ENCODE measurements around the gene GNAO1. TPM values are rescaled to one million over a fixed set of nuclear protein-coding genes. Genes with fewer than 3 reads are reported as not detected.

Gene GNAO1
- total and polyA plus RNA-seq, 9 of the 15 experiments (the other 6 are each of a cell fraction or from before 2014, with no cell fraction given), result 0.07 to 0.42 (median 0.08) TPM; not detected in 5

DNA sequence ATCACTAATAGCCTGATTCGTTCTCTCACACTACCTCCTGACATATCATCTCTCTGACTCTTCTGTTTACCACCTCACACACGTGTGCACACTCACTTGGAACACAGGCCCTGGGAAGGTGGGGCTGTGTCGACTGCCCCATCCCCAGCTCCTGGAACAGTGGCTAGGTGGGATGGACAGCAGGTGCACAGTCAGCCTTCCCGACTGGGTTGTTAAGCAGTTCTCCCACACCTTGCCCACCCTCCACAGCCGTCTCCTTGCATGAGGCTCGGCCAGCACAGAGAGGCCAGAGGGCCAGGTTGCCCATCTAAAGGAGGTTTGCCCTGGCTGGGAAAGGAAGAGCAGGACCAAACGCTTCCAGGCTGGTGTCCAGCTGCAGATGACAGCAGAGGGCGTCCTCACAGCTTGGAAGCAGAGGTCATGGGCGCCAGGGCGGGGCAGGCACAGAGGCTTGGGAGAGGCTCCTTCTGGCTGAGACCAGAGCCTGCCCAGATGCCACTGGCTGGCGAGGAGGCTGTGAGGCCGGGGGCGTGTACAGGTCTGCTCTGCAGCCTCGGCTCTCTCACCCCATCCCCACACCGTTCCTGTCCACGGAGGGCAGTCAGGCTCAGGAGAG lies 141.3 kb downstream of the GNAO1 start (continued):
- no peak for TF ChIP-seq HOMEZ (CRISPR knock-in tag; IDR thresholded peaks at IDR 0.05)
- TF ChIP-seq STAG1 (CRISPR knock-in tag; IDR thresholded peaks at IDR 0.05; ENCODE audit: borderline replicate concordance), result peak; percentile 71; the same call in 1 of the 2 replicates
- TF ChIP-seq CTCF (IDR thresholded peaks at IDR 0.05 in 2 of 3, conservative IDR thresholded peaks at IDR 0.05 in 1 of 3; ENCODE audit: insufficient read depth in 2 of 3, low read depth in 1 of 3, low read length in 3 of 3), result peak; percentile 79 to 84 (median 81)
- 0 out of 2 replicates have a peak, but pooled peaks have one; percentile 34 for TF ChIP-seq XRCC5 (IDR thresholded peaks at IDR 0.05; ENCODE audit: low read depth, low read length)
- no peak for TF ChIP-seq HIVEP1 (CRISPR knock-in tag; IDR thresholded peaks at IDR 0.05)
- no peak for TF ChIP-seq MBD2 (IDR thresholded peaks at IDR 0.05; ENCODE audit: borderline replicate concordance, low read depth)
- TF ChIP-seq NR2F6 (CRISPR knock-in tag; IDR thresholded peaks at IDR 0.05), result no peak
- no peak for TF ChIP-seq MITF (IDR thresholded peaks at IDR 0.05)
- TF ChIP-seq, protein P1, sequence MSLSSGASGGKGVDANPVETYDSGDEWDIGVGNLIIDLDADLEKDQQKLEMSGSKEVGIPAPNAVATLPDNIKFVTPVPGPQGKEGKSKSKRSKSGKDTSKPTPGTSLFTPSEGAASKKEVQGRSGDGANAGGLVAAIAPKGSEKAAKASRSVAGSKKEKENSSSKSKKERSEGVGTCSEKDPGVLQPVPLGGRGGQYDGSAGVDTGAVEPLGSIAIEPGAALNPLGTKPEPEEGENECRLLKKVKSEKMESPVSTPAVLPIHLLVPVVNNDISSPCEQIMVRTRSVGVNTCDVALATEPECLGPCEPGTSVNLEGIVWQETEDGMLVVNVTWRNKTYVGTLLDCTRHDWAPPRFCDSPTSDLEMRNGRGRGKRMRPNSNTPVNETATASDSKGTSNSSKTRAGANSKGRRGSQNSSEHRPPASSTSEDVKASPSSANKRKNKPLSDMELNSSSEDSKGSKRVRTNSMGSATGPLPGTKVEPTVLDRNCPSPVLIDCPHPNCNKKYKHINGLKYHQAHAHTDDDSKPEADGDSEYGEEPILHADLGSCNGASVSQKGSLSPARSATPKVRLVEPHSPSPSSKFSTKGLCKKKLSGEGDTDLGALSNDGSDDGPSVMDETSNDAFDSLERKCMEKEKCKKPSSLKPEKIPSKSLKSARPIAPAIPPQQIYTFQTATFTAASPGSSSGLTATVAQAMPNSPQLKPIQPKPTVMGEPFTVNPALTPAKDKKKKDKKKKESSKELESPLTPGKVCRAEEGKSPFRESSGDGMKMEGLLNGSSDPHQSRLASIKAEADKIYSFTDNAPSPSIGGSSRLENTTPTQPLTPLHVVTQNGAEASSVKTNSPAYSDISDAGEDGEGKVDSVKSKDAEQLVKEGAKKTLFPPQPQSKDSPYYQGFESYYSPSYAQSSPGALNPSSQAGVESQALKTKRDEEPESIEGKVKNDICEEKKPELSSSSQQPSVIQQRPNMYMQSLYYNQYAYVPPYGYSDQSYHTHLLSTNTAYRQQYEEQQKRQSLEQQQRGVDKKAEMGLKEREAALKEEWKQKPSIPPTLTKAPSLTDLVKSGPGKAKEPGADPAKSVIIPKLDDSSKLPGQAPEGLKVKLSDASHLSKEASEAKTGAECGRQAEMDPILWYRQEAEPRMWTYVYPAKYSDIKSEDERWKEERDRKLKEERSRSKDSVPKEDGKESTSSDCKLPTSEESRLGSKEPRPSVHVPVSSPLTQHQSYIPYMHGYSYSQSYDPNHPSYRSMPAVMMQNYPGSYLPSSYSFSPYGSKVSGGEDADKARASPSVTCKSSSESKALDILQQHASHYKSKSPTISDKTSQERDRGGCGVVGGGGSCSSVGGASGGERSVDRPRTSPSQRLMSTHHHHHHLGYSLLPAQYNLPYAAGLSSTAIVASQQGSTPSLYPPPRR (CRISPR knock-in tag; IDR thresholded peaks at IDR 0.05; ENCODE audit: borderline replicate concordance), result no peak
- TF ChIP-seq ZFX (CRISPR knock-in tag; IDR thresholded peaks at IDR 0.05), result no peak
- TF ChIP-seq EZH2 (IDR thresholded peaks at IDR 0.05; ENCODE audit: borderline replicate concordance, low read depth, low read length), result no peak
- peak; percentile 76 to 92 for TF ChIP-seq RAD21 (CRISPR knock-in tag; conservative IDR thresholded peaks at IDR 0.05 in 1 of 2, IDR thresholded peaks at IDR 0.05 in 1 of 2)
- TF ChIP-seq, protein P2, sequence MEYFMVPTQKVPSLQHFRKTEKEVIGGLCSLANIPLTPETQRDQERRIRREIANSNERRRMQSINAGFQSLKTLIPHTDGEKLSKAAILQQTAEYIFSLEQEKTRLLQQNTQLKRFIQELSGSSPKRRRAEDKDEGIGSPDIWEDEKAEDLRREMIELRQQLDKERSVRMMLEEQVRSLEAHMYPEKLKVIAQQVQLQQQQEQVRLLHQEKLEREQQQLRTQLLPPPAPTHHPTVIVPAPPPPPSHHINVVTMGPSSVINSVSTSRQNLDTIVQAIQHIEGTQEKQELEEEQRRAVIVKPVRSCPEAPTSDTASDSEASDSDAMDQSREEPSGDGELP (CRISPR knock-in tag; IDR thresholded peaks at IDR 0.05; ENCODE audit: borderline replicate concordance), result peak; percentile 57; the same call in 1 of the 2 replicates
- TF ChIP-seq ARHGAP35 (IDR thresholded peaks at IDR 0.05; ENCODE audit: partially characterized antibody), result no peak
- TF ChIP-seq YBX1 (IDR thresholded peaks at IDR 0.05), result no peak
- no peak for TF ChIP-seq RAD51 (IDR thresholded peaks at IDR 0.05; ENCODE audit: borderline replicate concordance, low read depth)
- TF ChIP-seq GABPA (tag; conservative IDR thresholded peaks at IDR 0.05; ENCODE audit: low read depth), result no peak
